NCI-H526 treated with DMSO at 0.1 percent for 48 hours (cell line): ENCODE results near the gene ERBB4.
A peak's percentile ranks its signal among the peaks of the same experiment; 100 is the strongest.

Source experiments
- DNase-seq: peaks from one replicate; lab custom pipeline; 2025; lab: John Stamatoyannopoulos, UW

ERBB4 gene

GRCh38 chr2:212538305-212539071 lies at the start of gene ERBB4:
ERBB4 (minus strand) TSS chr2:212538802; CDS start chr2:212538530, 272 bp downstream.
- no peak for DNase-seq

DNA sequence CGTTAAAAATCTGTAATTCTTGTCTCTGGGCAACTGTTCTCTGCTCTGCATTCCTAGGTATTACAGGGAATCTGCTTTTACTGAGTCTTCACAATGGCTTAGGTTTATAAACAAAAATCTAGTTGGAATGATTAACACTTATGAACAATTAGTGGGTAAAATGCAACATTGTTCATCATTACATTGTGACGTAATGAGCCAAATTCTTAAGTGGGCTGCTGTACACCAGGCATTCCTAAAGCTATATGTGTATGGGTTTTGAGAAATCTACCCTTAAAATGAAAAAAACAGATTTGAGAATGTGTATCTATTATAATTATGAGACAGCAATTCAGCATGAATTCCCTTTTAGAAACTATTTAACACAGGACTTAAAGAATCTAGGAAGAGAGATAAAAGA lies 41.5 kb upstream of the ERBB4 start:
- DNase-seq, result no peak

DNA sequence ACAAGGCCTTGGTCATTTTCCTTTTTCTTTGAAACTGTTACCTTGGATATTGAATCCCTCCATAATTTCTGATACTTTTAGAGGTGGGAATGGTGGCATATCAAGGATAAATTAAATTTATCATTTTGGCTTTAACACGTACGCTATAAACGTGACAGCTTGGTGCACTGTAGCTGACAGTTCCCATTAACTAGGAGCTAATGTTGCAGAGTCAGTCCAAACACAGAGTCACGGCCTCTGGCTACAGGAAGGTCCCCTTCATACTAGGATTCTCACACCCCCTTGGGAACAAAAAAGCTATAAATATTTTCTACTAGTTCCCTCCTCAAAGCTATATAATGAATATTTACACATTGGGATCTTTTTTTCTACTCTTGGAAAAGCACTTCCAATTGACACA lies 17.7 kb upstream of the ERBB4 start:
- no peak for DNase-seq

DNA sequence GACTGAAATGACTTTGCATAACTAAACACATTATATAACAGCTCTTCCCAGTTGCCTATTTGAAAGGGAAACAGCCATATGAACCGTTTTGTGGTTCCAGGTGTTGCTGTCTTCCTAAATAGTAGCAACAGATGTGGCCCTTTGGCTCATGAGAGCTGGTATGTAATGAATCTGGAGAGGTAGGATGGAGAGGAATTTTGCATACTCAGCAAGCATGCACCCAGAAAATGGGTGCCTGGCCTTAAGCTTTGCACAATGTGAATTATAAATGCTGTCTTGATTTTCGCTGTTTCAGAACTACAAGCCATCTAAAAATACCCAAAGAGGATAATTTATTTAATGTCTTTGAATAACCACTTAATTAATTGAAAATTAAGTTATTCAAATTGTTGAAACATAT lies 15.6 kb upstream of the ERBB4 start:
- no peak for DNase-seq

- no peak for DNase-seq
These were observed 11.3 kb upstream of the ERBB4 start for GRCh38 chr2:212549941-212550340.

- no peak for DNase-seq
These were observed 10.9 kb upstream of the ERBB4 start for GRCh38 chr2:212549463-212549862.

- DNase-seq, result peak; percentile 79
These were observed 9.8 kb upstream of the ERBB4 start for GRCh38 chr2:212548455-212548819.

GRCh38 chr2:212547716-212548454 lies 9.3 kb upstream of the ERBB4 start:
- peak; percentile 98 for DNase-seq

DNA sequence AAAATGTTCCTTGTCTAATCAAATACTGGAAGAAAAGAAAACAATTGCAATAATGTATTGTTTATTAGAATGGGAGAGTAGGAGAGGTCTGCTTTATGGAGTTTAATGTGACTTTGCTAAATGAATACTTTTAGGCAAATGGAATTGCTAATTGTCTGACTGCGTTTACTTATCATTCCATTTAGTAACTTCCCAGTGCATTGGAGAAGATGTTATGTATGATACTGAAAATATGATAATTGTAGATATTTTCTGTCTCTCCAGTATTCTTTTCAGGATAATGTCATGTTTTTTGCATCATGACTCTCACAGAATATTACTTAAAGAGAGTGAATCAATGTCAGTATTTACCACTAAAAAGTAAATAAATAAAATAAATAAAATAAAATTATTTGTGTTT lies 8.1 kb upstream of the ERBB4 start:
- no peak for DNase-seq

- no peak for DNase-seq
These were observed 1.7 kb upstream of the ERBB4 start for GRCh38 chr2:212540341-212540740.

- no peak for DNase-seq
These were observed 674 bp upstream of the ERBB4 start for GRCh38 chr2:212539072-212539880.

DNA sequence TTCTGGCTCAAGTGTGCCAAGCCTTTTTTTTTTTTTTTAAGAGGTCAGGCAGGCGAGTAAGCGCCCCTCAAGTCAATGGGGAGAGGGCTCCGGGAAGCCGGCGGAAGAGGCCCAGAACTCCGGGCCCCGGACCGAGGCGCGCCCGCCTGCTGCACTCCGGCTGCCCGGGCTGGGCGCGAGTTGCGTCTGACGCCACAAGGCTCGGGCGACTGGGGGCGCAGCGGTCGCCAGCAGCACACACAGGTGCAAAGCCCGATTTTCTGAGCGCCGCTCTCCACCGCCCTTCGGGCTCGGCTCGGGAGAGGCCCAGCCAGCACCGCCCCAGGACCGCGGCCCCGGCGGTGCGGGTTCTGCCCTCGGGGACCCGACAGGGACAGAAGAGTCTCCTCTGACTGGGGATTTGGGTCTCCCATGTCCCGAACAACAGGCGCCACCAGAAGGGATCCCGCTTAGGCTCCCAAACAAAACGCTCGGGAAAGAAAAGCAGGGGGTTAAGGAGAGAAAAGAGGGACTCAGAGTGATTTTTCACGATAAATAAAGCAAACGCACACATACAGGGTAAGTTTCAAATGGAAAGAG lies 787 bp downstream of the ERBB4 start:
- no peak for DNase-seq

DNA sequence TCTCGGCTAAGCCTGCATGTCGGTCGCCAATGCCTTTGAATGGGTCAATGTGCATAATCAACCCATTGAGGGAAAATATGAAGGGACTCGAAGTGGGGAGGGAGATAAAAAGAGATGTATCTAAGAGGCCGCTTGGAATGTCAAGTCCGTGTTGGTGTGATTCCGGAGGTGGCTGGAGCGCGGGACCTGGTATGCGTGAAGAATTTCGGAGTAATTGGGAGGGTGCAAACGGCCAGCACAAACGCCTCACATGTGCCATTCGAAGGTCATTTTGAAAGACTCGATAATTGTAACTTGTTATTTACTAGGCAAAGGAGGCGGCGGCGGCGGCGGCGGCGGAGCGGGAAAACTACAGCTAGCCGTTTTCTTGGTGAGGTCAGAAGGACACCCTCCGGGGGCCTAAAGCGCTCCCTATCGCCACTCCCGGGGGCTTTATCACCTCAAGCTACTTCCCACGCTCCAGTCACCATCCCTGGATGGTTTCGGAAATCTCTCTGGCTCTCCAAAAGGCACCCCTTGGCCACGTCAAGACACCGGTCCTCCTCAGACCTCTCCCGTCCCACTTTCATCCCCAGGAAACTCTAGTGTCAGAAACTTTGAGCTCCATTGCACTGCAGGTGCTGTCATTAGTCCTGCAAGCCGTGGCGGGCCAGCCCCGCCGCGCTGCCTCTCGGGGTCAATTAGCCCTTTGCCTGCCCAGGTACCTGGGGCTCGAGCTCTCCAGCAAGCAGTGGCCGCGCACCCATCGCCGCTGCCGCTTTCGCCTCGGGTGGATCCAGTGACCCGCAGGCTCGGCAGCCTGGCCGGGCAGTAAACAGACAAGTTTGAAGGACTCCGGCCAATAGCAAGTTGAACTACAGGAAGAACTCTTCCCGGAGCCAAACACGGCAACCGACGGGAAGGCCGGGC lies 1.5 kb downstream of the ERBB4 start:
- DNase-seq, result peak; percentile 39

GRCh38 chr2:212535996-212536816 lies 2.4 kb downstream of the ERBB4 start:
- peak; percentile 57 for DNase-seq

- DNase-seq, result no peak
These were observed 4.3 kb downstream of the ERBB4 start for GRCh38 chr2:212534336-212534735.

DNA sequence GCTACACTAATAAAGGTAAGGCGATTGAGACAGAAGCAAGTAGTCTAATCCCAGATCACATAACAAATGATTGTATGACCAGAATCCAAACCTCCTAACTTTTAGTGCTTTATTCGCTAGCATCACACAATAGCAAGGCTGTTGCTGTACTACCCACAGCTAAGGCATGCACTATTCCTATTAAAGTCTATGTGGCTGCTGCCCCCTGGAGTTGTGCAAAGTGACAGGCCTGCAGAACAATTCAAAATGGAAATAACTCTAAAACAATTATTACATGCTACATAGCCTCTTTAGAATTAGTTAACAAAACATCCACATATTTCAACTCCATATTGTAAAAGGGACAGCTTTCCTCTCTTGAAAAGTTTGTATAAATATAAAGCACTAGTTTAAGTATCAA lies 6.0 kb downstream of the ERBB4 start:
- DNase-seq, result no peak

GRCh38 chr2:212532087-212532486 lies 6.5 kb downstream of the ERBB4 start:
- DNase-seq, result no peak

DNA sequence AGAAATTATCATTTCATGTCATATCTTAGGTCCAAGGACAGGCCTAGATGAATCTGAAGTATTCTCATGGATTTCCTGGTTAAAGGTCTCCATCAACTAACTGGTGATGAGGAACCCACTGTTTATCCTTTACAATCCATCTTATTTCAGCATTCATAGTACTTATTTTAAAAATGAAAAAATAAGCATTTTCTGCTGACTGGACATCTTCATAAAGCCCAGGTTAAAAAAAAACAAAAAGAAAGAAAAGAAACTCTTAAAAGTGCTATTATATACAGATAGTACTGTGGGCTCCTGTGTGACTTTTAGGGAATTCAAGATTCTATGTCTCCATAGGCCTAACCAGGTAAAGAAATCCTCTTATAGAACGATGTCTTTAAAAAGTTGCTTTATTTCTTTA lies 7.1 kb downstream of the ERBB4 start:
- DNase-seq, result no peak

- no peak for DNase-seq
These were observed 7.6 kb downstream of the ERBB4 start for GRCh38 chr2:212530991-212531390.

GRCh38 chr2:212530373-212530772 lies 8.2 kb downstream of the ERBB4 start:
- DNase-seq, result no peak
